ENCODE measurements around the gene PLCXD3. TPM values are rescaled to one million over a fixed set of nuclear protein-coding genes. Genes with fewer than 3 reads are reported as not detected.

The PLCXD3 gene
- total RNA-seq, 1 experiment from 2014 or later, result 0.04 TPM

DNA sequence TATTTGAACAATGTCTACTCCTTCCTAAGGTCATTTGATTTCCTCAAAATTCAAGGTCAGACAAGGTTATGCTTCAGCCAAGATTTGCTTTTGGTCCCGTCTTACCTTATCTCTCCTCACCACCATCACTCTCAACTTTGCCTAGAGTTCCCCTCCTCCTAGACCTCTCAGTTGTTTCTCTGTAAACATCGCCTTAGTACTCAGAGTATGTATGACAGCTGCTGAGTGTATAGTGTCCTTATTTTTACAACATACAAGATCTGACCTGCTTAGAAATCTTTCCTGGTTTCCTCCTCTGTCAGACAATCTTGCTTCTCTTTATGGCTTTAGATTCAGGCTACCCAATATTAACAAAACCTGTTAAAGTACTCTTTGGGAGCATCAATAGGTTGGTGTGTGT, 247.1 kb downstream of the PLCXD3 start (continued):
- no peak for TF ChIP-seq ZNF263 (CRISPR knock-in tag; IDR thresholded peaks at IDR 0.05; ENCODE audit: low read depth)
- no peak for TF ChIP-seq EMX1 (CRISPR knock-in tag; IDR thresholded peaks at IDR 0.05)
- TF ChIP-seq, protein P1, sequence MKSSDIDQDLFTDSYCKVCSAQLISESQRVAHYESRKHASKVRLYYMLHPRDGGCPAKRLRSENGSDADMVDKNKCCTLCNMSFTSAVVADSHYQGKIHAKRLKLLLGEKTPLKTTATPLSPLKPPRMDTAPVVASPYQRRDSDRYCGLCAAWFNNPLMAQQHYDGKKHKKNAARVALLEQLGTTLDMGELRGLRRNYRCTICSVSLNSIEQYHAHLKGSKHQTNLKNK (CRISPR knock-in tag; IDR thresholded peaks at IDR 0.05), result no peak
- no peak for TF ChIP-seq ZNF317 (CRISPR knock-in tag; IDR thresholded peaks at IDR 0.05; ENCODE audit: borderline replicate concordance, low read depth)
- TF ChIP-seq SMAD4 (CRISPR knock-in tag; IDR thresholded peaks at IDR 0.05), result no peak
- no peak for TF ChIP-seq ZNF396 (CRISPR knock-in tag; IDR thresholded peaks at IDR 0.05; ENCODE audit: borderline replicate concordance)
- no peak for TF ChIP-seq TCF7 (CRISPR knock-in tag; IDR thresholded peaks at IDR 0.05; ENCODE audit: low read depth)
- no peak for TF ChIP-seq ELF4 (CRISPR knock-in tag; IDR thresholded peaks at IDR 0.05; ENCODE audit: low read depth)

Measured in WTC11 (cell line).